Activated gamma-delta T cell treated with Interleukin-2 at 50 U/mL for 16 hours (primary cell): ENCODE results near the gene PEPD.

ENCODE experiments used
- DNase-seq: peaks from one replicate; pipeline ENCODE4 v3.0.0-alpha.2; 2020

The PEPD gene

GRCh38 chr19:33453265-33453664 is 68.3 kb downstream of the PEPD start:
- no peak for DNase-seq

- DNase-seq, result no peak
Measured at GRCh38 chr19:33450689-33451088, 70.9 kb downstream of the PEPD start.

GRCh38 chr19:33449799-33450198 is 71.8 kb downstream of the PEPD start:
- no peak for DNase-seq

GRCh38 chr19:33448159-33448516 is 73.5 kb downstream of the PEPD start:
- no peak for DNase-seq

- DNase-seq, result no peak
Measured at GRCh38 chr19:33447336-33448158, 74.0 kb downstream of the PEPD start.

GRCh38 chr19:33446330-33447293 is 75.0 kb downstream of the PEPD start:
- no peak for DNase-seq

GRCh38 chr19:33445442-33446329 is 75.9 kb downstream of the PEPD start:
- no peak for DNase-seq

GRCh38 chr19:33444562-33445441 is 76.8 kb downstream of the PEPD start:
- DNase-seq, result no peak

GRCh38 chr19:33443638-33444561 is 77.7 kb downstream of the PEPD start:
- no peak for DNase-seq

- DNase-seq, result no peak
Measured at GRCh38 chr19:33442706-33443105, 78.9 kb downstream of the PEPD start.

GRCh38 chr19:33441828-33442227 is 79.8 kb downstream of the PEPD start:
- DNase-seq, result no peak

- no peak for DNase-seq
Measured at GRCh38 chr19:33441277-33441699, 80.3 kb downstream of the PEPD start.

- no peak for DNase-seq
Measured at GRCh38 chr19:33440682-33441081, 80.9 kb downstream of the PEPD start.

GRCh38 chr19:33440241-33440640 is 81.3 kb downstream of the PEPD start:
- DNase-seq, result no peak

GRCh38 chr19:33438987-33439781 is 82.4 kb downstream of the PEPD start:
- no peak for DNase-seq

- DNase-seq, result no peak
Measured at GRCh38 chr19:33437821-33438671, 83.5 kb downstream of the PEPD start.

- no peak for DNase-seq
Measured at GRCh38 chr19:33437393-33437820, 84.2 kb downstream of the PEPD start.
